Cardiac muscle cell (in vitro differentiated cells and primary cell): ENCODE data around the gene DPT. TPM values are rescaled to one million over a fixed set of nuclear protein-coding genes. Genes with fewer than 3 reads are reported as not detected.

Experiments used
- DNase-seq, 2 donors: peaks; one replicate each; pipeline versions ENCODE4 v3.0.0 to v3.0.0-alpha.2; 2010 to 2017; ENCODE audit warnings: low read depth in 1 of 2, low spot score in 1 of 2
- H3K27ac ChIP-seq: fragments of 200-600 bp; sonication (generic); 2 replicates; pipeline ENCODE4 v1.5.1; 2016
- H3K27me3 ChIP-seq: fragments of 200-600 bp; sonication (generic); 2 replicates; pipeline ENCODE4 v1.6.0; 2016; ENCODE audit warnings: control low read depth
- H3K36me3 ChIP-seq: fragments of 200-600 bp; sonication (generic); 2 replicates; pipeline ENCODE4 v1.5.1; 2016; ENCODE audit warnings: control low read depth
- H3K4me1 ChIP-seq: fragments of 200-600 bp; sonication (generic); 2 replicates; pipeline ENCODE4 v1.8.1; 2017; ENCODE audit warnings: low read depth, mild to moderate bottlenecking, mixed run types
- H3K4me3 ChIP-seq: fragments of 200-600 bp; sonication (generic); 2 replicates; pipeline ENCODE4 v1.5.1; 2016; ENCODE audit warnings: mild to moderate bottlenecking
- H3K9me3 ChIP-seq: fragments of 200-600 bp; sonication (generic); 2 replicates; pipeline ENCODE4 v1.5.1; 2017; ENCODE audit warnings: low read depth, mild to moderate bottlenecking, control low read depth
- CTCF ChIP-seq: IDR thresholded peaks from 2 replicates; pipeline ENCODE4 v1.5.1; 2012; ENCODE audit warnings: low read depth, mild to moderate bottlenecking, low read length
- polyA plus RNA-seq: library from polyadenylated mRNA; unstranded; fragments of >200 nt; fragmentation: Nextera tagmentation; extraction: Ambion mirVana; gene quantifications from 2 replicates; pipeline ENCODE4 v1.2.1, GENCODE V29; 2016
- total RNA-seq: library from RNA; depleted of rRNA; stranded (reverse); fragments of >200 nt; gene quantifications from 2 replicates; pipeline ENCODE4 v1.2.3, GENCODE V29; 2016

Gene DPT
- total and polyA plus RNA-seq, 2 experiments from 2014 or later, result not detected

- H3K4me1 ChIP-seq, result peaks cover 9% of the 10 kb centered on the region
- TF ChIP-seq CTCF, result no peak
- no peak overlapping the region for H3K27ac ChIP-seq
- no peaks in the 10 kb centered on the region for H3K9me3 ChIP-seq
- H3K4me3 ChIP-seq, result no peak overlapping the region
- no peaks in the 10 kb centered on the region for H3K27me3 ChIP-seq
- H3K36me3 ChIP-seq, result no peaks in the 10 kb centered on the region
- DNase-seq, result no peak
Measured at GRCh38 chr1:168751195-168751650, 22.2 kb upstream of the DPT start.

GRCh38 chr1:168742994-168743650 lies 14.1 kb upstream of the DPT start:
- H3K4me1 ChIP-seq, result peaks cover 8% of the 10 kb centered on the region
- no peaks in the 10 kb centered on the region for H3K36me3 ChIP-seq
- DNase-seq, result no peak
- no peaks in the 10 kb centered on the region for H3K9me3 ChIP-seq
- no peak overlapping the region for H3K27ac ChIP-seq
- H3K27me3 ChIP-seq, result no peaks in the 10 kb centered on the region
- no peak for TF ChIP-seq CTCF
- no peak overlapping the region for H3K4me3 ChIP-seq

GRCh38 chr1:168742386-168742785 lies 13.4 kb upstream of the DPT start:
- Histone ChIP-seq H3K27me3 (no peaks in the 10 kb centered on the region), H3K27ac (no peak overlapping the region), H3K9me3 (no peaks in the 10 kb centered on the region), H3K4me1 (peaks cover 15% of the 10 kb centered on the region), H3K36me3 (no peaks in the 10 kb centered on the region), H3K4me3 (no peak overlapping the region)
- no peak for TF ChIP-seq CTCF
- no peak for DNase-seq

- no peak overlapping the region for H3K27ac ChIP-seq
- H3K4me3 ChIP-seq, result no peak overlapping the region
- TF ChIP-seq CTCF, result no peak
- no peaks in the 10 kb centered on the region for H3K9me3 ChIP-seq
- no peaks in the 10 kb centered on the region for H3K36me3 ChIP-seq
- peaks cover 17% of the 10 kb centered on the region for H3K4me1 ChIP-seq
- no peaks in the 10 kb centered on the region for H3K27me3 ChIP-seq
- no peak for DNase-seq
Measured at GRCh38 chr1:168739908-168740307, 10.9 kb upstream of the DPT start.

GRCh38 chr1:168736520-168736919 lies 7.5 kb upstream of the DPT start:
- H3K27ac ChIP-seq, result no peak overlapping the region
- DNase-seq, result no peak
- TF ChIP-seq CTCF, result no peak
- H3K27me3 ChIP-seq, result no peaks in the 10 kb centered on the region
- H3K4me1 ChIP-seq, result peaks cover 15% of the 10 kb centered on the region
- H3K36me3 ChIP-seq, result no peaks in the 10 kb centered on the region
- H3K9me3 ChIP-seq, result no peaks in the 10 kb centered on the region
- H3K4me3 ChIP-seq, result no peak overlapping the region
